ENCODE measurements around the gene GRIN2A.

The GRIN2A gene

GRCh38 chr16:9817586-9817985, 364.6 kb downstream of the GRIN2A start:
- no peak for DNase-seq (ENCODE audit: low spot score)

DNA sequence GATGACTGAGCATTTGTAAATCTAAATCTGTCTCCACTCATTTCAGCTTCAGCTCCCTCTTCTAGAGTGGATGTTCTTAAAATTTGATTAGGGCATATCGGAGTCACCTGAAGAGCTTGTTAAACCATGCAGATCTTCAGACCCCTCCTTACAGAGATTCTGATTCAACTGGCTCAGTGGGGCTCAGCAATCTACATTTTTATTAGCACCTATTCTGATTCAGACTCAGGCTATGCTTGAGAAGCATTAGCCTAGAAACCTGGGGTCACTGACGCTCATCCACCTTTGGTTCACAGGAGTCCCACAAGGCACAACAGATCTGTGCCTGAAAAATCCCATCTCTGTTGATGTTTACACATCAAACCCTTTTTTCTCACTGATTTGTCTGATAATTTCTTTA, 365.6 kb downstream of the GRIN2A start:
- DNase-seq (ENCODE audit: low spot score), result no peak

DNA sequence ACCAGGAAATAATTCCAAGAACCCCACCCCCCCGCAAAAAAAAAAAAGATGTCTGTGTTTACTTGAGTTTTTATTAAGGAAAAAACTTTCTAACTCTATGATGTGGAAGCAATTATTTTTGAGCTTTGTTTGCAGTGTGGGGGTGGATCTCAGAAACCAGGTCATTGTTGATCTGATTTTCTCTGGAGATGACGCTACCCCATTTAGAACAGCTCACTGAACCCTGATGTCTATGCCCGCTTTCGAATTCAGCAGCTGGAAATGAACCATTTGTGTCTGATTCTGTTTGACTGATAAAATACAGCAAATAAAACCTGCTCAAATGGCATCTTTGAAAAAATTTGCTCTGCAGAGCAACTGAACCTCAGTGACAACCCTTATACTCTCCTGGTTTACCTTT, 368.6 kb downstream of the GRIN2A start:
- no peak for DNase-seq (ENCODE audit: low spot score)

DNA sequence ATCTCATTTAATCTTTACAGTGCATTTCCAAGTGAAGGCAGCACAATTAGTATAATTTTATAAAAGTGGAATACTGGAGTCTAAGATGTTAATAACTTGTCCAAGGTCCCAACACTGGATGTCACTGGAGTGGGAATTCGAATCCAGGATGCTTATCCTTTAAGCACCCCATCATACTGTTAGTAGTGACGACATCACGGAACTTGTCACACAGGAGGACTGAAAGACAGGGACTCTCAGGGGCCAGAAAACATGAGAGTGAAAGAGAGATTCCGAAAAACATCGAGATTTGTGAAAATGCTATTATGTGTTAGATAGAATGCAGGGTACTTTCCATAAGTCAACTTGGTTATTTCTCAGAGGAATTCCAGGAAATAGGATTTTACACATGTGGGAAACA, 374.0 kb downstream of the GRIN2A start:
- no peak for DNase-seq (ENCODE audit: low spot score)

DNA sequence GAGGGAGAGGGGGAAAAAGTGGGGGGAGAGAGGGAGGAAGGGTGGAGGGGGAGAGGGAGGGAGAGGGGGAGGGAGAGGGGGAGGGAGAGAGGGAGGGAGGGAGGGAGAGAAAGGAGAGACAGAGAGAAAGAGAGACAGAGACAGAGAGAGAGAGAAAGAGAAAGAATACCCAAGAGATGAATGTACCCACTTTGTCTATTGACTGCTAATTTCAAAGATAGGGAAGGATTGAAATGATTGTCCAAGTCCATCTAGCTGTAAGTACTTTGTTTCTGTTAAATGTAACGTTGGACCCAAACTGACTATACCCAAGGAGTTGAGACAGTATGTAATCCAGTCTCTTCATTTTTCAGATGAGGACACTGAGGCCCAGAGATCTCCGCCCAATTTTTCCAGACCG, 374.9 kb downstream of the GRIN2A start:
- DNase-seq (ENCODE audit: low spot score), result no peak

- DNase-seq (ENCODE audit: low spot score), result no peak
Measured at GRCh38 chr16:9805109-9805508, 377.1 kb downstream of the GRIN2A start.

DNA sequence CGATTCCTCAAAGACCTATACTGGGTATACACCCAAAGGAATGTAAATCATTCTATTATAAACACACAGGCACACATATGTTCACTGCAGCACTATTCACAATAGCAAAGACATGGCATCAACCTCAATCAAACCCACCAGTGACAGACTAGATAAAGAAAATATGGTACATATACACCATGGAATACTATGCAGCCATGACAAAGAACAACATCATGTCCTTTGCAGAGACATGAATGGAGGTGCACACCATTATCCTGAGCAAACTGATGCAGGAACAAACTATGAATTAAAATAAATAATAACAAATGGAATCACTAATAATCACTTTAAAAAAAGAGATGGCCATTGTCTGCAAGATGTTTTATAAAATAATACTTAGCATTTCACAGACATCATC, 380.1 kb downstream of the GRIN2A start:
- no peak for DNase-seq (ENCODE audit: low spot score)

GRCh38 chr16:9801651-9802050, 380.6 kb downstream of the GRIN2A start:
- DNase-seq (ENCODE audit: low spot score), result no peak

- no peak for DNase-seq (ENCODE audit: low spot score)
Measured at GRCh38 chr16:9800186-9800738, 382.0 kb downstream of the GRIN2A start.

- DNase-seq (ENCODE audit: low spot score), result no peak
Measured at GRCh38 chr16:9798952-9799580, 383.2 kb downstream of the GRIN2A start.

DNA sequence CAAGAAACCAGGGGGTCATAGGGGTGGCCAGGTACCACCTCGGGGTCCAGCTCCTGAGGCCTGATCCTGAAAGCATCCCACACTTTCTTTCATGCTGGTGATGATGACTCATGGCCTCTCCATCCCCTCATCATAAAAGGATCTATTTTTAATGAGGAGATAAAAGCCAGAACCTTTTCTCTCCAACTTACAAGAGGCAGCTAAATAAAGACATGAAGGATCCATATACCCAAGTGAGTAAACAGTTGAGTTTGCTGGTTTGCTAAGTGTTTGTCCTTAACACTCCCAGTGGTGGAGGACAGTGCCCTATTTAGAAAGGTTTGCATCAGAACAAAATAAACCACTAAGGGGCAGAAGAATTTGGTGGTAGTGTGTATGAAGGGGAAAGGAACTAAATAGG, 383.8 kb downstream of the GRIN2A start:
- no peak for DNase-seq (ENCODE audit: low spot score)

DNA sequence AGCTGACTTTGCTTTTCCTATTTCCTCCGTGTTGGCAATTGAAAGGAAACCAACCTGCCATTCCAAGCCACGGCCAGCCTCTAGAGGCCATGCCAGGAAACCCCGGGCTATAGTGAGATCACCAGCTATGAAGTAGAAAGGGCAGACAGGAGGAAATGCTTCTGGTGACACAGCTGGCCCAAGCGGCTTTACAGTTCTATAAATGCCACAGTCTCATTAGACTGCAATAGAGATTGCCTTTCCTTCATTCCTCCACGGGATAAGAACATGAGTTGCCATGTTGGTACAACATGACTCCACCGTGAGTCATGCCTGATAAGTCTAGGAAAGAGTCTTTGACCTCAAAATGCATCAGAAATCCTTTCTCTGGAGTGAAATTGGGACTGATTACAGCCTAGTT, 384.9 kb downstream of the GRIN2A start:
- peak; percentile 98 for DNase-seq (ENCODE audit: low spot score)

DNA sequence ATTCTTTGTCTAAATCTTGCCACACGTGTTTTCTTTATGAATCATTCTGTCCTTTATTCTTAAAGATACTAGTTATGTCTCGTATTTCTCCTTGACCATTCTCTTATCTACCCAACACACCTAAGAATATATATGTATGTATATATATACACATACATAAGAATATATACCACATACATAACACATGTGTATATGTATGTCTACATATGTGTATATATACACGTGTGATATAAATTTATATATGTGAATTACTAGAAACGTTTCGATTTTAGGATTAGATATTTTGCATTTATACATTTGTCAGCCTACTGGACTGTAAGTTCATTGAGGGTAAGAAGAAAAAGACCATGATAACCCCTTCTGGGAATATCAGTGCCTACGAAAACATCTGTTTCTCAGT, 388.6 kb downstream of the GRIN2A start:
- DNase-seq (ENCODE audit: low spot score), result no peak

DNA sequence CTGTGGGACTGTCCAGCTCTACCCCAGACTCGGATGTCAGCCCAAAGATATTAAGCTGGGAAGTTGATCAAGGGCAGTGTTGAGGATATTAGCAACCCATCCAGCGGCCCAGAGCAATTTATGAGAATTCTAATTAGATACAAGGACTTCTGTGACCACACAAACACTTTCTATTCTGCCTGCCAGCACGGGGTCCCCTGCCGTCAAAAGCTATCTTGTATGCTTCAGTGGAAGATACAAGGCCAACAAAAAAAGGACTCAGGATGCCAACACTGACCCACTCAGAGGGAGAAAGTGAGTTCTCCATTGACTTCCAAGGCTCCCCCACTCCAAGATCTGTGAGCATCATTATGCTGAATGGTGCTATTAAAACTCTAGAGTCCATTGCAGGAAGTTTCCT, 390.7 kb downstream of the GRIN2A start:
- no peak for DNase-seq (ENCODE audit: low spot score)

- DNase-seq (ENCODE audit: low spot score), result no peak
Measured at GRCh38 chr16:9790199-9790598, 392.0 kb downstream of the GRIN2A start.

DNA sequence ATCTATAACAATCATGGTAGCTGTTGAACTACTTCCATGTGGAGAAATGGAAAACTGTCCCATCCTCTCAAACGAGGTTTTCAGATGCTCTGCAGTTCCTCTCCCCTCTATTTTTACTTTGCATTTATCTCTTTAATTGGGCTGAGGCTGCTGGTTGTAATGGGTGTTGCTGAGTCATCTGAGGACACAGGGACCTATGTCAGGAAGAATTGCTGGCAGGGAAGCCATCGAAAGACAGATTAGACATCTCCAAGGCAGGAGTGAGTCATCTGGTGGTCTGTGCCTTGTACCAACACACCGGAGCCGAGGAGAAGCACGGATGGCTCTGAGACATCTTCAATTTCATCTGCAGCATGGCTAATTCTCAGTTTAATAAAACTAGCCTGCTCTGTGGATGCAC, 394.5 kb downstream of the GRIN2A start:
- DNase-seq (ENCODE audit: low spot score), result peak; percentile 30

GRCh38 chr16:9780831-9781230, 401.4 kb downstream of the GRIN2A start:
- no peak for DNase-seq (ENCODE audit: low spot score)

DNA sequence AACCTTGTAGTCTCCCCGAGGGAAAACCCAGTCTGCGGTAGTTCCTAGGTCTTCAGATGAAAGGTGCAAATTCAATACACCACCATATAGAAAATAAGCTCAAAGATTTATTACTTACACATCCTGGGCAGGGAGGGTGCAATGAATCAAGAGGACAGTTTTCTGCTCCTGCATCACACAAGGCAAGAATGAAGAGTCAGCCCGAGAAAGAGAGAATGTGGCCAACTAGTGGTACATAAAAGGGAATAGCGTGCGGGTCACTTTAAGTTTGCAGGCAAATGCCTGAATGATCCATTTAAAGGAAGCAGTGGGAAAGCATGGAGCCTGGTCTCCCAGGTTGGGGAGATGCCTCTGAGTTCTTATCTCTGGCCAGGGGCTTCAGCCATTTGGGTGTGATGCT, 403.4 kb downstream of the GRIN2A start:
- DNase-seq (ENCODE audit: low spot score), result no peak

DNA sequence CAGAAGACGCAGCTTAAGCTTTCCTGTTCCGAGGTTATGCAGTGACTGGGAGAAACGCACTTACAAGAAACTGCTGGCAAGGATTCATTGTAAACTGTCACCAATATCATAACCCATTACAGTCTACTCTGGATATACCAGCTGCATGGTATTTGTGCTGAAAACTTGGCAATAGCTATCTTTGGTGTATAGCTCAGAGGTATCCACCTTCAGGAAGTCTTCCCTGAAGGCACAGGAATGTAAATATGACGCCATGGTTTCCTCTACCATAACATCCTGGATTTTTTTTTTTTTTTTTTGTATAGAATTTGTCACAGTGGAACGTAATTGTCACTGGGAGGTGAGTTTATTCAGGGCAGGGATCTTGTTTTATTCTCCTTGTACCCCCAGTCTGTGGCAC, 406.2 kb downstream of the GRIN2A start:
- DNase-seq (ENCODE audit: low spot score), result peak; percentile 62

- no peak for DNase-seq (ENCODE audit: low spot score)
Measured at GRCh38 chr16:9773289-9773688, 408.9 kb downstream of the GRIN2A start.

DNA sequence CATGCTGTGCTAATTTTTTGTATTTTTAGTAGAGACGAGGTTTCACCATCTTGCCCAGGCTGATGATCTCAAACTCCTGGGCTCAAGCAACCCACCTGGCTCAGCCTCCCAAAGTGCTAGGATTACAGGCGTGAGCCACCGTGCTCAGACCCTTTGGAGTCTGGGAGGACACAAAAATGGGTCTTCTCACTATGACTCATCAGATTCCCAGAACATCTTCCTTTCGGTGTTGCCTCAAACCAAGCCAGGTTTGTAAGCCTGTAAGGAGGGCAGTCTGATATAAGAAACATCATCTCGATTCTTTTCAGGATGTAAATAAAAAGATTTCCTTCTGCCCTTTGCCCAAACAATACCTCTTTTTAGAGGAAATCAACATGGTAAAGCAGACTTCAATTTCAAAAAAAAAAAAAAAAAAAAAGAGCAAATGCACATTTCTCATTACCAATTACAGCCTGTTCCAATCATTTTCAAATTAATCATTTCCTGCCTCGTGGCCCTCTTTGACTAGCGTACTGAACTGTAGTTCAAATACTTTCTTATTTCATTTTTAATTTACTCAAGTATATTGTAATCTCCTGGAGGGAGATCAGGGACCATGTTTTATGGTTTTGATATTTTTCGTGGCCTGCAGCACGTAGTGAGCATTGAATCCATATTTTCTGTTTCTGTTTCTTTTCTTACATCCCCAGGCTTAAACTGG, 409.6 kb downstream of the GRIN2A start:
- no peak for DNase-seq (ENCODE audit: low spot score)

GRCh38 chr16:9766891-9767290, 415.3 kb downstream of the GRIN2A start:
- DNase-seq (ENCODE audit: low spot score), result no peak

DNA sequence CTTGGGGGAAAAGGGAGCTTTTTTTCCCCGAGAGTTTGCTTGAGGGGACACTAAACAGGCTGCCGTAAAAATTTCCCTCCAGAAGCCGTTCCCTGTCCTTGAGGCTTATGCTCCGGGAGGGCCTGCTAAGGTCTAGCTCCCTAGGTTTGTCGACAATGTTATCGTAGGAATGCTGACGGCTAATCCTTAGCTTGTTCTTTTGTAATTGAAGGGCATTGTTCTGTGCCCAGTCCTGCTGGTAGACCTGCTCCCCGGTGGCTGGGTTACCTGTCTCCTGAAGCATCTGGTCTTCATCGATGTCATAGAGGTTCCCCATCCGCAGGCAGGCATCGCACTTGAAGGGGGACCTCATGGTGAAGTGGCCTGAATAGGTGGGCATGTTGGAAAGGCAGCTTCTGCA, 418.7 kb downstream of the GRIN2A start:
- no peak for DNase-seq (ENCODE audit: low spot score)

GRCh38 chr16:9761870-9762269, 420.4 kb downstream of the GRIN2A start:
- DNase-seq (ENCODE audit: low spot score), result no peak
